Retinal pigment epithelial cell (primary cell): ENCODE measurements around the gene PNPLA6.

Experiments
- DNase-seq: peaks from one replicate; pipeline ENCODE4 v3.0.0-alpha.2; 2010; ENCODE audit warnings: low read depth
- H3K4me3 ChIP-seq: 2 replicates; pipeline ENCODE4 v1.5.1; 2011; ENCODE audit warnings: mild to moderate bottlenecking, low read length, control low read depth, moderate library complexity
- TF ChIP-seq, protein P1 (sequence below): conservative IDR thresholded peaks from 2 replicates; pipeline ENCODE4 v1.5.1; 2011; ENCODE audit warnings: low read depth, low read length, control low read depth, inconsistent platforms

Gene PNPLA6

DNA sequence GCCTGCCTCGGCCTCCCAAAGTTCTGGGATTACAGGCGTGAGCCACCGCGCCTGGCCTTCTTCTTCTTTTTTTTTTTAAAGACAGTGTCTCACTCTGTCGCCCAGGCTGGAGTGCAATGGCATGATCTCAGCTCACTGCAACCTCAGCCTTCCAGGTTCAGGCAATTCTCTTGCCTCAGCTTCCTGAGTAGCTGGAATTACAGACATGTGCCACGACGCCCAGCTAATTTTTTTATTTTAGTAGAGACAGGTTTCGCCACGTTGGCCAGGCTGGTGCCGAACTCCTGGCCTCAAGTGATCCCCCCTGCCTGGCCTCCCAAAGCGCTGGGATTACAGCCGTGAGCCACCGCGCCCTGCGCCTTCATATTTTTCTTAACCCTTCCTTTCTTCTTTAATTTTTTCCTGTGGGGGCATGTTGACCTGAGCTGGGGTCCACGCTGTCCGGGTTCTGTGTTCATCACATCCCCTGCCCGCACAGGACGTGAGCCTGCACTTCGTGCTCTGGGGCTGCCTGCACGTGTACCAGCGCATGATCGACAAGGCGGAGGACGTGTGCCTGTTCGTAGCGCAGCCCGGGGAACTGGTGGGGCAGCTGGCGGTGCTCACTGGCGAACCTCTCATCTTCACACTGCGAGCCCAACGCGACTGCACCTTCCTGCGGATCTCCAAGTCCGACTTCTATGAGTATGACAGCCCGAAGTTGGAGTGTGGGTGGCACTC is 14.1 kb downstream of the PNPLA6 start:
- no peak for DNase-seq
- H3K4me3 ChIP-seq, result no peak overlapping the region
- TF ChIP-seq, protein P1, sequence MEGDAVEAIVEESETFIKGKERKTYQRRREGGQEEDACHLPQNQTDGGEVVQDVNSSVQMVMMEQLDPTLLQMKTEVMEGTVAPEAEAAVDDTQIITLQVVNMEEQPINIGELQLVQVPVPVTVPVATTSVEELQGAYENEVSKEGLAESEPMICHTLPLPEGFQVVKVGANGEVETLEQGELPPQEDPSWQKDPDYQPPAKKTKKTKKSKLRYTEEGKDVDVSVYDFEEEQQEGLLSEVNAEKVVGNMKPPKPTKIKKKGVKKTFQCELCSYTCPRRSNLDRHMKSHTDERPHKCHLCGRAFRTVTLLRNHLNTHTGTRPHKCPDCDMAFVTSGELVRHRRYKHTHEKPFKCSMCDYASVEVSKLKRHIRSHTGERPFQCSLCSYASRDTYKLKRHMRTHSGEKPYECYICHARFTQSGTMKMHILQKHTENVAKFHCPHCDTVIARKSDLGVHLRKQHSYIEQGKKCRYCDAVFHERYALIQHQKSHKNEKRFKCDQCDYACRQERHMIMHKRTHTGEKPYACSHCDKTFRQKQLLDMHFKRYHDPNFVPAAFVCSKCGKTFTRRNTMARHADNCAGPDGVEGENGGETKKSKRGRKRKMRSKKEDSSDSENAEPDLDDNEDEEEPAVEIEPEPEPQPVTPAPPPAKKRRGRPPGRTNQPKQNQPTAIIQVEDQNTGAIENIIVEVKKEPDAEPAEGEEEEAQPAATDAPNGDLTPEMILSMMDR, result no peak

DNA sequence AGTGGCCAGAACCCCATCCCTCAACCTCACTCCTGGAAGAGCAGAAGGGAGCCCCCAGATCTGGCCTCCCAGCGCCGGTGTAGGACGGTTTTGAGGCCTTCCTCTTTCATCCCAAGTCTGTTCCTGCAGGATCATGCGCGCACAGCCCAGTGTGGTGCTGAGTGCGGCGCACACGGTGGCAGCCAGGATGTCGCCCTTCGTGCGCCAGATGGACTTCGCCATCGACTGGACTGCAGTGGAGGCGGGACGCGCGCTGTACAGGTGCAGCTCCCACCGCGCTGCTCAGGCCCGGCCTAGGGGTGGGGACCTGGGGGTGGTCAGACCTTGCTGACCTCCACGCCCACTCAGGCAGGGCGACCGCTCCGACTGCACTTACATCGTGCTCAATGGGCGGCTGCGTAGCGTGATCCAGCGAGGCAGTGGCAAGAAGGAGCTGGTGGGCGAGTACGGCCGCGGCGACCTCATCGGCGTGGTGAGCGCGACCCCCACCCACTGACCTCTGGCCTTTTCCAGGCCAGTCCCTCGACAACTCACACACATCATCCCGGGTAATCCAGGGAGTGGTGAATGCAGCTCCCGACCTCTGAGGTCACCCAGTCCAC is 14.8 kb downstream of the PNPLA6 start:
- no peak overlapping the region for H3K4me3 ChIP-seq
- TF ChIP-seq, protein P1, result no peak
- DNase-seq, result no peak

DNA sequence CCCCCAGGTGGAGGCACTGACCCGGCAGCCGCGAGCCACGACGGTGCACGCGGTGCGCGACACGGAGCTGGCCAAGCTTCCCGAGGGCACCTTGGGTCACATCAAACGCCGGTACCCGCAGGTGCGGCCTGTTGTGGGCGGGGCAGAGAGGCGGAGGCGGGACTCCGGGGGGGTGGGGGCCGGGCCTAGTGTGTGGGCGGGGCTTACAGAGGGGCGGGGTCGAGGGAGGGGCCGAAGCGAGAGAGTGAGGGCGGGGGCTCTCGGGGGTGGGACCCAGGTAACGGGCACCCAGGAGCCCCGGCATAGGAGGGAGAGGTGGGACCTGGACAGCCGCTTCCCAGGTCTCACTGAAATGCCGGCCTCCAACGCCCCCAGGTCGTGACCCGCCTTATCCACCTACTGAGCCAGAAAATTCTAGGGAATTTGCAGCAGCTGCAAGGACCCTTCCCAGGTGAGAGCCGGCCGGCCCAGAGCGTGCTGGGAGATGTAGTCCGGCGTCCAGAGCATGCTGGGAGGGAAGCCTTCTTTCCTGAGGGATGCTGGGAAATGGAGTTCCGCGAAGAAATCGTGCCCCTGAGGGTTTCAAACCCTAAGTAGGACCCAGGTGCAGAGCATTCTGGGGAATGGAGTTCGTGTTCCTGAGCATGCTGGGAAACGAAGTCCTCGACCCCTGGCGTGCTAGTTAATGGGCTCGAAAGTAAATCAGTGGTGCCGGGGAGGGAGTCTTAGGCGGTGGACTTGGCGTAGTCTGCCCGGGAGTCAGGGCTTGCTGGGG is 15.7 kb downstream of the PNPLA6 start:
- peak; percentile 23 for DNase-seq
- H3K4me3 ChIP-seq, result peak overlapping the region; percentile 28
- TF ChIP-seq, protein P1, result no peak

DNA sequence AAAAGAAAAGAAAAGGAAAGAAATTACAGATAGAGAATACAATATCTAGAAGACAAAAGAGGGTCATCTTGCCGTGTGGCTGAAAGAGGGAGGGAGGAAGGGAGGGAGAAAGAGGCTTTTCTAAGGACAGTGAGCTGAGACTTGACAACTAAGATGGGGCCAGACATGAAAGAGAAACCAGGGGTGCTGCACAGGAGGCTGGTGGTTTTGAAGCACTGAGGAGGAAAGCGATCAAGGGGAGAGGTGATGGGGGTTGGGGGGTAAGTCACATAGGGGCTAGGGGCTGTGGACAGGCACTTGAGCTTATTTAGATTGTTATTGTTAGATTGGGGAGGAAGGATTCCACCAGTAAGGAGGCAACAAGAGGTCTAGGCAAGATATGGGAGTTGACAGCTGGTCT is 17.3 kb downstream of the PNPLA6 start:
- no peak for DNase-seq
- TF ChIP-seq, protein P1, result no peak
- H3K4me3 ChIP-seq, result no peak overlapping the region

DNA sequence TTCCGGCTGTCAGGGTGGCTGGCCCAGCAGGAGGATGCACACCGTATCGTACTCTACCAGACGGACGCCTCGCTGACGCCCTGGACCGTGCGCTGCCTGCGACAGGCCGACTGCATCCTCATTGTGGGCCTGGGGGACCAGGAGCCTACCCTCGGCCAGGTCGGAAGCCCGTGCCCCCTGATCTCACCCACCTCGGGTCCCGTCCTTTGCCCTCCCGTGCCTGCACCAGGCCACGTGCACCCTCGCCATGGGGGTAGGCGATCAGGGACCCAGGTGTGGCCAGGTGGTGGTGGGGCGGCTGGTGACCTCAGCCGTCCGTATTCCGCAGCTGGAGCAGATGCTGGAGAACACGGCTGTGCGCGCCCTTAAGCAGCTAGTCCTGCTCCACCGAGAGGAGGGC is 19.0 kb downstream of the PNPLA6 start:
- no peak for DNase-seq
- H3K4me3 ChIP-seq, result no peak overlapping the region
- TF ChIP-seq, protein P1, result no peak

DNA sequence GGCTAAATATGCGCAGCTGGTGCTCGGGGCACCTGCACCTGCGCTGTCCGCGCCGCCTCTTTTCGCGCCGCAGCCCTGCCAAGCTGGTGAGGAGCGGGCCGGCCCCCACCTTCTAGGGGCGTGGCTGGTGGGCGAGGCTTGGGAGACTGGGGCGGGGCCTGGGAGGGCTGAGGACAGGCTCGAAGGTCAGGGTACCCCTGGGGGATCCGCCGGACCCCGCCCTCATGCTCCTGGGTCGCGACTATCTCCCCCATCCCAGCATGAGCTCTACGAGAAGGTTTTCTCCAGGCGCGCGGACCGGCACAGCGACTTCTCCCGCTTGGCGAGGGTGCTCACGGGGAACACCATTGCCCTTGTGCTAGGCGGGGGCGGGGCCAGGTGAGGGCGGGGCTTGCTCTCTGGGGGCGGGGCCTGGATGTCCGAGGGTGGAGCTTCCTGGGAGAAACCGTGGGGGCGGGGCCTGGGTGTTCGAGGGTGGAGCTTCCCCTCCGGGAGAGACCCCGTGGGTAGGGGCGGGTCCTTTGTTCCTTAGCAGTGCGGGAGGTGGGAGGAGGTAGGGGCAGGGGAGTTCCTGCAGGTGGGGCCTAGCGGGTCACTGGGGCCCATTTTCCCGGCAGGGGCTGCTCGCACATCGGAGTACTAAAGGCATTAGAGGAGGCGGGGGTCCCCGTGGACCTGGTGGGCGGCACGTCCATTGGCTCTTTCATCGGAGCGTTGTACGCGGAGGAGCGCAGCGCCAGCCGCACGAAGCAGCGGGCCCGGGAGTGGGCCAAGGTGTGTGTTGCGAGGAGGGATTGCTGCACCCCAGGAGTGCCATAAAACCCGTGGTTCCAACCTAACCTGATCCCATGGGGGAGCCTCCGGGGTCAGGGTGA is 19.7 kb downstream of the PNPLA6 start:
- H3K4me3 ChIP-seq, result no peak overlapping the region
- TF ChIP-seq, protein P1, result no peak
- no peak for DNase-seq
